Activated CD8-positive, alpha-beta memory T cell treated with anti-CD3 and anti-CD28 coated beads, Interleukin-2, amount 50 U/mL, for 1 hour (primary cell): Measurements from ENCODE around the gene CD82.

Experiments used
- DNase-seq: peaks from one replicate; pipeline ENCODE4 v3.0.0-alpha.2; 2020; ENCODE audit errors: extremely low read depth

Gene CD82

DNA sequence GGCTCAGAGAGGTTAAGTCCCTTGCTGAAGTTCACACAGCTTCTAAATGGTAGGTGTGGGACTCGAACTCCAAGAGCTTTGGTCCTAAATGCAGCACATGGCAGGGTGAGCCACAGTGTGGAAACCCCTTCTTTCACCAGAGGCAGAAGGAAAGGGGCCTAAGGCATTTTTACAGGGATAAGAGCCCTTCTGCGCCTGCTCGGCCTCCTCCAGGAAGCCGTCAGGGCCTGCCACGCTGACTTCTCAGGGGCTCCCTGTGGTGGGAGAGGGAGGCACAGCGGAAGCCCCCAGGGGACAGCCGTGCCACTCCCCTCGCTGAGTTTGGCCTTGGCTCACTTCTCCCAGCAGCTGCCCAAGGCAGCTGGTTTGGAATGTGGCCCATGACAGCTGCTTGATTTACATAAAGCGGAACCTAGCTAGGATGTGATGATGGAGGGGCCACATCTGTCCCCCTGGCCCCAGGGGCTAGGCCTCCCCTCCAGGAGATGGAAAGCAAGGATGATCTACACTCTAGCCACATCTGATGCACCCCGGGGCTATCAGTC lies 35.4 kb downstream of the CD82 start:
- DNase-seq, result no peak

DNA sequence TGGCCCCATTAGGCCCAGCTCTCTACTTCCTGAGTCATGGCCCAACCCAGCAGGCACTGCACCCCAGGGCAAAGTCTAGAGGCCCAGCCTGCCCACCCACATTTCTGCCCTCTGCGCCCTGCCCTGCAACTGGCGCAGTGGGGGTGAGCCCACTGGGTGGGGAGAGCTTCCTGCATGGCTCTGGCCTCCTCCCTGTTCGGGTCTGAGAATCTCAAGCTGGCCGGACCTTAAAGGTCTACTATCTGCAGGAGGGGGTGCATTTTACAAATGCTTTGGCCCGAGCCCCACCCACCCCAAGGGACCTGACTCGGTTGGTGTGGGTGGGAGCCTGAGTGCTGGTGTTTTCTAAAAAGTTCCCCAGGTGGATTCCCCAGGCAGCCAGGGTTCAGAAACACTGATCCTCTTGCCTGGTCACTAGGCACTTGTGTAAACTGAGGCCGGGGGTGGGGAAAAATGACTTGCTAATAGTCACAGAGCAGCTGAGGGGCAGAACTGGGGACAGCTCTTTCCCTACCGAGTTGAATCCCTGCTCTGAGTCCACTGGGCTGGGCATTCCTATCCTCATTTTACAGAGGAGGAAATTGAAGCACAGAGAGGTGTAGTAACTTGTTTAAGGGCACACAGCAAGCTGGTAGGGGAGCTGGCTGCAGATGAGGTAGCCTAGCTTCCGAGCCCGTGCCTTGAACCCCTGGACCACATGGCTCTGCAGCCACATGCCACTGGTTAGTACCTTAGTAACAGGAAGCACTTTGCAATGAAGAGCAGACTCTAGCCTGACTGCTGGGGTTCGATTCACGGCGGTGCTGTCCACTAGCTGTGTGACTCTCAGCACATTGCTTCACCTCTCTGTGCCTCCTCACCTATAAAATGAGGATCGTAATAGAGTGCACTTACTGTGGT lies 36.3 kb downstream of the CD82 start:
- DNase-seq, result no peak

GRCh38 chr11:44602891-44603310 lies 37.4 kb downstream of the CD82 start:
- no peak for DNase-seq

DNA sequence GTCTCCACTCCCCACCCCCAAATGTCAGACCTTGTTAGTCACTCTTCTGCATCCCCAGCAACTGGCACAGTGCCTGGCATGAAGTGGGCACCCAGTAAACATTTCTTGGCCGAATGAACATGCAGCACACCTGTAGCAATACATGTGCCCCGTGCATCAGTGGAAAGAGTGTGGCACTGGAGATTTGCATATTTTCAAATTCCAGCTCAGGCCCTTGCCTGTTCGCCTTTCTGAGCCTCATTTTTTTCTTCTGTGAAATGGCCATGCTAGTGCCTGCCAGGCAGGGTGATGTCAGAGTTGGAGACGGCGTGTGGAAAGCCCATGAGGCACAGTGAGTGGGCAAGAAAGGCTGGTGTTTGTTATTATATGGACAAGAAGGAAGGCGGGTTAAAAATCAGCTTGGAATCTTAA lies 38.7 kb downstream of the CD82 start:
- DNase-seq, result no peak

- DNase-seq, result no peak
Measured at GRCh38 chr11:44605068-44605708, 39.7 kb downstream of the CD82 start.

GRCh38 chr11:44605965-44606364 lies 40.5 kb downstream of the CD82 start:
- DNase-seq, result no peak

- DNase-seq, result no peak
Measured at GRCh38 chr11:44606472-44606871, 41.0 kb downstream of the CD82 start.

- DNase-seq, result no peak
Measured at GRCh38 chr11:44607319-44607962, 42.0 kb downstream of the CD82 start.

DNA sequence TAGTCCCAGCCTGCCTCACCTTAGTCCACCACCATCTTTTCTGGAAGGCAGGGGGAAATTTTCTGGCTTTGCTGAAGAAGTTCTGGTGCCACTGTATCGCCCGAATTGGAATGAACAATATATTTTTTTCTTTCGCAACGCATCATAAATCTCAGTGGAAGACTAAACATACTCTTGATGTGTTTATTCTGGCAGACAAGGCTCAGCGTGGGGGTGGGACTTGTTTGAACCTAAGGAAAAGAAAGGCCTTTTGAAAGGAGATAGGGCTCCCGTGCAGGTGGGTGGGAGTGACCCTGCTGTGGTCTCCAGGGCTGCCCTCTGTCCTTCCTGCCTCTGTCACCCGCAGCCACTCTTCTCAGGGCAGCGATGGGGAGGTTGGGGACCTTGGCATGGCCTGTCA lies 42.5 kb downstream of the CD82 start:
- no peak for DNase-seq

- DNase-seq, result no peak
Measured at GRCh38 chr11:44608651-44608990, 43.2 kb downstream of the CD82 start.

- DNase-seq, result no peak
Measured at GRCh38 chr11:44608991-44609782, 43.7 kb downstream of the CD82 start.

- no peak for DNase-seq
Measured at GRCh38 chr11:44609783-44610155, 44.3 kb downstream of the CD82 start.

DNA sequence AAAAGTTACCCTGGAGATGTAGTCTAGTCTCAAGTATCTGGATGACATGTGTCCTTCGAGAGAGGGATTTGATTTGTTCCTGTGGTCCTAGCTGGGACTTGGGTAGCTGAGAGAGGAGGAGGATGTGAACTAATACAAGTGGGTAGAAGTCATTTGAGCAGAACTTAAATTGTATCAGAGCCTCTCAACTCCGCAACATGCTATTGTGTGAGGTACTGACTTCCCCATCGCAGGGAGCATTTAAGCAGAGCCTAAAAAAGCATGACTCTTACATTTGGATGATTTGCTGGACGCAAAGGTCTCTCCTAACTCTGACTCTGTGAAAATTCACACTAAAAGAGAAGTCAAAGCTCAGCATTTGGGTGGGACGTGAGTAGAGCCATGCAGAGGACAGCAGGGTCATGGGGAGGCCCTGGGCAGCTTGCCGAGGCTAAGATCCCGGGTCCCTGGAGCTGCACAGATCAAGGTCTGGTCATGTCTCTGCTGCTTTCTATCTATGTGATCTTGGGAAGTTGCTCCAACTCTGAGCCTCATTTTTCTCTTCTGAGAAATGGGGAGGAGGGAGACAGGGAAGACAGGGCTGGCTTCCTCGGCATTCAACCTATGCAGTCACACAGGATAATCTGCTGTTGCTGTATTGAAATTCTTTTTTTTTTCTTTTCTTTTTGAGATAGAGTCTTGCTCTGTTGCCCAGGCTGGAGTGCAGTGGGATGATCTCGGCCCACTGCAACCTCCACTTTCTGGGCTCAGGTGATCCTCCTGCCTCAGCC lies 44.9 kb downstream of the CD82 start:
- DNase-seq, result no peak

DNA sequence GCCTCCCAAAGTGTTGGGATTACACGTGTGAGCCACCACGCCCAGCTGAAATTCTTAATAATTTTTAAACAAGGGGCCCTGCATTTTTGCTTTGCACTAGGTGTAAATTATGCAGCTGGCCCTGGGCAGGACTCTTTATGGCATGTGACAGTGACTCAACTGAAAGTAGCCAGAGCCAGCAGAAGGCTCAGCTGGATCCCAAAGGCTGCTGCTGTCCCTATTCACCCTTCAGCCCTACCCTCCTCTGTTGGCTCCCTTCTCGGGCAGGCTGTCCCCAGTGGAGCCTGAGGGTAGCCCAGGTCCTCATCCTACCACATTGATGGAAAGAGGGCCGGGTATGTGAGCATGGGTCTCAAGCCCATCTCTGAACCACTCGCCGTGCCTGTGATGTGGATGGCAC lies 45.6 kb downstream of the CD82 start:
- no peak for DNase-seq

DNA sequence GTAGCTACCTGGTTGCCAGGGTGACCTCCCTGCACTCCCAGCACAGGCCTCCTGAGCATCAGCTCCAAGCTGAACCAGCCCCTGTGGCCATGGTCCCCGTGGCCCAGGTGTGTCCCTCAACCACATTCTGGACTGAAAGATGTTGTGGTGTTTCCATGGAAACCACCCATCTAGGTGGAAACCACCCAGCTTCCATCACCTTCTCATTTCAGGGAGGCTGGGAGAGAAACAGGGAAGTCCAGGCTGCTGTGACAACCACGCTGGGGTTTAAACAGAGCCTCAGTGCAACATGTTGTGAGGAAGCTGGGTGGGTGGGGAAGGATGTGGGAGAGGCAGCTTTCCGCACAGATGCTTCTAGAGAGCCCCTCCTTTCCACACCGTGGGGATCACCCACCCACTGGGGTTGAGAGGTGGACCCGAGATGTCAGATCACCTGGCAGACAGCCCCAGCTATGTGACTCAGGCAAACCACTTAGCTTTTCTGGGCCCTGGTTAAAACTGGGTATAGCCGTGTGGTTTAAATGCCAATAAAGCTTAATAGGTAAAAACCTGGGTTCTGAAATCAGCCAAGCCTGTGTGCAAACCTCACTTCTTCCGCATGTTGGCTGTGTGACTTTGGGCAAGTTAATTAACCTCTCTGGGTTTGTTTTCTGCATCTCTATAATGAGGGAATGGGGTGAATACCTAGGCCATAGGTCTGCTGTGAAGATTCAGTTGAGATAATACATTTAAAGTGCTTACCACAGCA lies 46.4 kb downstream of the CD82 start:
- DNase-seq, result peak; percentile 44

- DNase-seq, result no peak
Measured at GRCh38 chr11:44613153-44613552, 47.7 kb downstream of the CD82 start.

DNA sequence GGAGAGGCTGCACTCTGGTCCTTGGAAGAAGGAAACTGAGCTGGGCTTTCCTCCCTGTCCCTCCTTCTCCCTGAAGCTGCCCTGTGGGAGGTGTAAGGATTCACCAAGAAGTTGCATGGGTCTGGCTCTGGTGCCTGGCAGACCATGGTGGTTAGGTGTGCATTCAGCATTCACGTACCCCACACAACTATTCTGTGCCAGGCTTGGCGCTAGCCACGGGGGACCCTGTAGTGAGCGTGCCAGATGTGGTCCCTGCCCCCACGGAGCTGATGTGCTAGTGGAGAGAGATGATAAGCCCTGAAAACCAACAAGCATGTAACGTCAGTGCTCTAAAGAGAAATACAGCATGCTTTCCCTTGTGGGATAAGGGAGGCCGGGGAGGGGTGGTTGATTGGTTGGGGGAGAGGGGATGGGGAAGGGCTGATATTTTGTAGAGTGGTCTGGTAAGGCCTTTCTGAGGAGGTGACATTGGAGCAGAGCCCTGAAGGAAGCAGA lies 48.9 kb downstream of the CD82 start:
- no peak for DNase-seq

GRCh38 chr11:44615041-44615755 lies 49.7 kb downstream of the CD82 start:
- DNase-seq, result no peak
